GM19193 (cell line): ENCODE results near the gene IDH1.

ENCODE experiments used
- POLR2A ChIP-seq: IDR thresholded peaks from 4 replicates; pipeline ENCODE4 v1.6.1; 2011; ENCODE audit not compliant: insufficient read depth, insufficient read length; ENCODE audit errors: extremely low read depth

The IDH1 gene

GRCh38 chr2:208235860-208236259, 19.0 kb downstream of the IDH1 start:
- TF ChIP-seq POLR2A, result no peak

DNA sequence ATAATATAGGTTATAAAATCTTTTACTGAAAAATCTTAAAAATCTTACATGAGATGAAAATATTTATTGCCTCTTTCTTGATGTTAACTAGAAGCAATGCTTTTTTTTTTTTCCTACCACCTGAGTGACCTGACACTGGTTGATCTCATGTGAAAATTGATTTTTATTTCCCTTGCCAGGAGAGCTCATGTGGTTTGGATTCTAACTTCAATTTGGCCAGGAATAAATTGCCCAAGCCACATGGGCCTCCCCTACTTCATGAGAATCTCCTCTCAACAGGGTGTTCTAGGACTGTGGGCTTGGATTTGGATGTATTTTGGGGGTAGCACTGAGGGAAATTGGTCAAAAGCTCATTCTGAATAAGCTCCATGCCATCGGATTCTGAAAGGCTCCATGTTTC, 20.1 kb downstream of the IDH1 start:
- TF ChIP-seq POLR2A, result no peak

DNA sequence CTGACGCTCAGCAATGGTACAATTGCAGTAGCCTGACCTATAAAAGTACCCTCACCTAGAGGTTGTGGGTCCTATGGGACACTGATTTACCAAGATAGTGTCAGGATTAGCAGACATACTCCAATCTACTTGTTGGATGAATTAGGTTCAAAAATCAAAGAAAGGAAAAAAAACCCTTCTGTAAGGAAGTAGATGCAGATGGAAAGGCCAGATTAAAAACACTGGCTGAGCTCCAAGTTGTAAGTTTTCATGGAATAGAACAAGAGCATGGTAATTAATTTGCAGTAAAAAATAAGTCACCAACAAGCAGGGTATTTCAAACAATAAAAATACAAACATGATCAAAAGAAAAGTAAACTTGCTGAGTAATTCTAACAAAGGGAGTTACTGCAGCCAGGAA, 26.4 kb downstream of the IDH1 start:
- TF ChIP-seq POLR2A, result no peak

DNA sequence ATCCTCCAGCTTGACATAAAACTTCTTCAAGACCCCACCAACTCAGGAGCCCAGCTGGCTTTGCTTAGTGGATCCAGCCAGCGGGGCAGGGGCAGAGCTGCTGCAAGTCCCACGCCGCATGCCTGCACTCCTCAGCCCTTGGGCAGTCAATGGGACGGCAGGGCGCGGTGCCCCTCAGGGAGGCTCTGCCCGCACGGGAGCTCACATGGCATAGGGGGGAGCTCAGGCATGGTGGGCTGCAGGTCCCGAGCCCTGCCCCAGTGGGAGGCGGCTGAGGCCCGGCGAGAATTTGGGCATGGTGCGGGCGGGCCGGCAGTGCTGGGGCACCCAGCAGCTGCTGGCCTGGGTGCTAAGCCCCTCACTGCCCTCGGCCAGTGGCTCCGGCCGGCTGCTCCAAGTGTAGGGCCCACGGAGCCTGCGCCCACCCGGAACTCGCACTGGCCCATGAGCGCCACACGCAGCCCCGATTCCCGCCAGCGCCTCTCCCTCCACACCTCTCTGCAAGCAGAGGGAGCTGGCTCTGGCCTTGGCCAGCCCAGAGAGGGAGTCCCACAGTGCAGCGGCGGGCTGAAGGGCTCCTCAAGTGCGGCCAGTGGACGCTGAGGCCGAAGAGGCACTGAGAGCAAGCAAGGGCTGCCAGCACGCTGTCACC, 27.2 kb downstream of the IDH1 start:
- no peak for TF ChIP-seq POLR2A

- no peak for TF ChIP-seq POLR2A
Observed at GRCh38 chr2:208224802-208225201, 30.1 kb downstream of the IDH1 start.

DNA sequence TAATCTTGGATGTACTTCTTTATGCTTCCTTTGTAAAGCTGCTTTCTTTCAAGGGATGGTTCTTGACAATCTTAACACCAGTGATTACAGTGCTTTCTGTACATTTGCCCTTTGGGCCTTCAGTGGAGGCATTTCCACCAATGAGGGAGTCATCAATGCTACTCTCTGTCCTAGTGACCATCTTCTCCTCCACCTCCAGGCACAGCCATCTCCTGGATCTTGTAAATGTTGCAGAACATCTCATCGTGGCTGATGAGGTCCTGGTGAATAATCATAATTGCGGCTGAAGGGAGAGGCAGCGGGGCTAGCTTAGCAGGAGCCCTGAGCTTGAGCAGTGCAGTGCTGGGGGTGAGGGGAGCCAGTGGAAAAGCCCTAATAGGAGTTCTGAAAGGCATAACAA, 32.5 kb downstream of the IDH1 start:
- TF ChIP-seq POLR2A, result no peak

- no peak for TF ChIP-seq POLR2A
Observed at GRCh38 chr2:208210688-208211451, 44.0 kb downstream of the IDH1 start.

- no peak for TF ChIP-seq POLR2A
Observed at GRCh38 chr2:208208335-208209085, 46.4 kb downstream of the IDH1 start.

- TF ChIP-seq POLR2A, result no peak
Observed at GRCh38 chr2:208207769-208208168, 47.1 kb downstream of the IDH1 start.

- TF ChIP-seq POLR2A, result no peak
Observed at GRCh38 chr2:208204166-208204565, 50.7 kb downstream of the IDH1 start.

GRCh38 chr2:208195531-208195930, 59.3 kb downstream of the IDH1 start:
- TF ChIP-seq POLR2A, result no peak

DNA sequence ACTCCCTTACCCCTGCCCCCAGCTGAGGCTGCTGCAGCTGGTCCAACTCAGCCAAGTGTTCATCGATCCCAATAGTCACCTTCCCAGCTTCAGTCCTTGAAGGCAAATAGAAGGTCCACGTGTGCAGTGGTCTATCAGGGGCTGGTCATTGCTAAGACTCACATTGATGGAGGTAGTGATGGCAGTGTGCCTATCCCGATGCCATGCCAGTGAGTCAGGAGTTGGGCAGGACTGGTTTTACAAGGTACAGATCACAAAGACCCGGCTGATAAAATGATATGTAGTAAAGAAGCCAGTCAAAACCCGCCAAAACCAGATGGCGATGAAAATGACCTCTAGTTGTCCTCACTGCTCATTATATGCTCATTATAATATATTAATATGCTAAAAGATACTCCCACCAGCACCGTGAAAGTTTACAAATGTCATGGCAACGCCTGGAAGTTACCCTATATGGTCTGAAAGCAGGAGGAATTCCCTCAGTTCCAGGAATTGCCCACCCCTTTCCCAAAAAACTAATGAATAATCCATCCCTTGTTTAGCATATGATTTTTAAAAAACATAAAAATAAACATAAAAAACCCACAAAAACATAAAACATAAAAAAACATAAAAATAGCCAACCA, 62.1 kb downstream of the IDH1 start:
- no peak for TF ChIP-seq POLR2A

DNA sequence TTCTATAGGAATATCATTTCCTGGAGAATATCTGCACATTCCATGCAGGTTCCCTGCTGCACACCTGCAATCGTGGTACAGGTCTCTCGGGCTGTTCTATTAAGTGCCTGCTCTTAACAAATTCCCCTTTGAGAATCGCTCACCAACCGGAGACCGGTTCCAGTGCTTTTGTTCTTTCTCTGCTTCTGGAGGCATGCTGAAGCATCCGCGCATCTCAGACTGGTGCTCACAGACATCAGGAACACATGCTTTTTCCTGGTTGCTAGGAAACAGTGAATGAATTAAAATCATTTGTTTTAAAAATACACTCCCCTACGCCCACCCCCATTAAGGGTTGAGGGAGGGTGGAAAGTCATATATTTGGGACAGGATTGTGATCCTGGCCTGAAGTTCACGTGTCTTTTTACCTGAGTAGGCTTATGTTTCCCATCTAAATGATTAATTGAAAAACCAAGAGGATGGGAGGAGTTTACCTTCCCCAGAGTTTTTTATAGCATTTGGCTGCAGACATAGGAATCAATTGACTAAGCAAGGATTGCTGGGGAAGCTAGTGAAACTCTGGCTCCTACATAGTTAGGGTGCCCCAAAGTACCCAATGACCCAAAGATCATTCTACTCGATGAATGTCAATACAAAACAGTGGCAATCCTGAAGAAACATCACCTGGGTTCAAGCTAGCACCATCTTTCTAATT, 64.9 kb downstream of the IDH1 start, which contains the start of gene C2orf80:
C2orf80 (minus strand) TSS at position 221 of the 694 bp plus-strand sequence. CDS start 3,044 bp downstream, outside the sequence.
- TF ChIP-seq POLR2A, result no peak

GRCh38 chr2:208189069-208189809, 65.6 kb downstream of the IDH1 start:
- no peak for TF ChIP-seq POLR2A
